Measurements from ENCODE around the gene ORC6.

DNA sequence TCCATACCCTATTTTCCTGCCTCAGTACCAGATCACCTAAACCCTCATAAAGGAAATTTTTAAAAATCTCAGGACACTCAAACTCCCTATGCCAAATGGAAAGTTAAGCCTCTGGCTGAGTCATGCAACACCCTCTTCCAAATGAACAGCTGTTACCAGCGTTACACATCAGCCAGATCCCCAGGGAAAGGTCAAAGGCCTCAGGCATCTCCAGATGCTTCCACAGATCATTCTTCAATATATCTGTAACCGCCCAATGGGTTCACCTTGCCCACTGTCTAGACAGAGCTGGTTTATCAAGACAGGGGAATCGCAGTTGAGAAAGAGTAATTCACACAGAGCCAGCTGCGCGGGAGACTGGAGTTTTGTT is 39.2 kb upstream of the ORC6 start:
- TF ChIP-seq HOXA7 (CRISPR knock-in tag; IDR thresholded peaks at IDR 0.05; ENCODE audit: borderline replicate concordance) (no peak), ZNF449 (tag by site-specific recombination; IDR thresholded peaks at IDR 0.05) (no peak), ZNF155 (tag by site-specific recombination; IDR thresholded peaks at IDR 0.05) (no peak), ZBTB10 (tag by site-specific recombination; IDR thresholded peaks at IDR 0.05) (no peak), ZNF549 (tag by site-specific recombination; IDR thresholded peaks at IDR 0.05) (no peak), SP2 (tag by site-specific recombination; IDR thresholded peaks at IDR 0.05) (no peak), ZNF837 (tag by site-specific recombination; IDR thresholded peaks at IDR 0.05) (no peak), ZNF473 (tag by site-specific recombination; IDR thresholded peaks at IDR 0.05) (no peak), ZBTB8A (tag by site-specific recombination; IDR thresholded peaks at IDR 0.05) (no peak)
- TF ChIP-seq, protein P1, sequence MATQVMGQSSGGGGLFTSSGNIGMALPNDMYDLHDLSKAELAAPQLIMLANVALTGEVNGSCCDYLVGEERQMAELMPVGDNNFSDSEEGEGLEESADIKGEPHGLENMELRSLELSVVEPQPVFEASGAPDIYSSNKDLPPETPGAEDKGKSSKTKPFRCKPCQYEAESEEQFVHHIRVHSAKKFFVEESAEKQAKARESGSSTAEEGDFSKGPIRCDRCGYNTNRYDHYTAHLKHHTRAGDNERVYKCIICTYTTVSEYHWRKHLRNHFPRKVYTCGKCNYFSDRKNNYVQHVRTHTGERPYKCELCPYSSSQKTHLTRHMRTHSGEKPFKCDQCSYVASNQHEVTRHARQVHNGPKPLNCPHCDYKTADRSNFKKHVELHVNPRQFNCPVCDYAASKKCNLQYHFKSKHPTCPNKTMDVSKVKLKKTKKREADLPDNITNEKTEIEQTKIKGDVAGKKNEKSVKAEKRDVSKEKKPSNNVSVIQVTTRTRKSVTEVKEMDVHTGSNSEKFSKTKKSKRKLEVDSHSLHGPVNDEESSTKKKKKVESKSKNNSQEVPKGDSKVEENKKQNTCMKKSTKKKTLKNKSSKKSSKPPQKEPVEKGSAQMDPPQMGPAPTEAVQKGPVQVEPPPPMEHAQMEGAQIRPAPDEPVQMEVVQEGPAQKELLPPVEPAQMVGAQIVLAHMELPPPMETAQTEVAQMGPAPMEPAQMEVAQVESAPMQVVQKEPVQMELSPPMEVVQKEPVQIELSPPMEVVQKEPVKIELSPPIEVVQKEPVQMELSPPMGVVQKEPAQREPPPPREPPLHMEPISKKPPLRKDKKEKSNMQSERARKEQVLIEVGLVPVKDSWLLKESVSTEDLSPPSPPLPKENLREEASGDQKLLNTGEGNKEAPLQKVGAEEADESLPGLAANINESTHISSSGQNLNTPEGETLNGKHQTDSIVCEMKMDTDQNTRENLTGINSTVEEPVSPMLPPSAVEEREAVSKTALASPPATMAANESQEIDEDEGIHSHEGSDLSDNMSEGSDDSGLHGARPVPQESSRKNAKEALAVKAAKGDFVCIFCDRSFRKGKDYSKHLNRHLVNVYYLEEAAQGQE (tag by site-specific recombination; IDR thresholded peaks at IDR 0.05), result no peak

Measured in HEK293 (cell line).